DOHH2 (cell line): ENCODE measurements around the gene HCK.
A peak's percentile ranks its signal among the peaks of the same experiment; 100 is the strongest.

Experiments
- H3F3A ChIP-seq: fragments of 200-600 bp; sonication (generic), shearing (Covaris generic); 2 replicates; pipeline ENCODE4 v1.6.0; 2016; ENCODE audit warnings: antibody characterized with exemption, mild to moderate bottlenecking; ENCODE audit not compliant: control insufficient read depth, insufficient read depth
- H3K27ac ChIP-seq: fragments of 200-600 bp; sonication (generic); 2 replicates; pipeline ENCODE4 v1.5.1; 2014; ENCODE audit warnings: low read depth, mild to moderate bottlenecking, low read length, moderate library complexity
- H3K27me3 ChIP-seq: fragments of 200-600 bp; sonication (generic); 2 replicates; pipeline ENCODE4 v1.6.1; 2014; ENCODE audit warnings: mild to moderate bottlenecking, low read length, mixed read lengths; ENCODE audit not compliant: control insufficient read depth
- H3K36me3 ChIP-seq: fragments of 200-600 bp; sonication (generic); 2 replicates; pipeline ENCODE4 v1.6.1; 2014; ENCODE audit warnings: mild to moderate bottlenecking, low read length, moderate library complexity, mixed read lengths; ENCODE audit not compliant: control insufficient read depth
- H3K4me1 ChIP-seq: fragments of 200-600 bp; sonication (generic); 2 replicates; pipeline ENCODE4 v1.6.1; 2014; ENCODE audit warnings: mild to moderate bottlenecking, low read length, mixed read lengths; ENCODE audit not compliant: control insufficient read depth
- H3K4me2 ChIP-seq: fragments of 200-600 bp; sonication (generic); 2 replicates; pipeline ENCODE4 v1.6.0; 2014; ENCODE audit warnings: mild to moderate bottlenecking, low read length, moderate library complexity
- H3K4me3 ChIP-seq: fragments of 200-600 bp; sonication (generic); 2 replicates; pipeline ENCODE4 v1.5.1; 2014; ENCODE audit warnings: mild to moderate bottlenecking, low read length, mixed read lengths
- H3K79me2 ChIP-seq: fragments of 200-600 bp; sonication (generic); 2 replicates; pipeline ENCODE4 v1.6.1; 2014; ENCODE audit warnings: mild to moderate bottlenecking, low read length, mixed read lengths; ENCODE audit not compliant: control insufficient read depth
- H3K9me2 ChIP-seq: fragments of 200-600 bp; sonication (generic); replicated peaks from 2 replicates; pipeline ENCODE4 v1.6.1; 2014; ENCODE audit warnings: mild to moderate bottlenecking, low read length, mixed read lengths; ENCODE audit not compliant: control insufficient read depth
- H3K9me3 ChIP-seq: fragments of 200-600 bp; sonication (generic); 2 replicates; pipeline ENCODE4 v1.6.1; 2014; ENCODE audit warnings: antibody characterized with exemption, low read length, mixed read lengths; ENCODE audit not compliant: control insufficient read depth, insufficient read depth
- H4K20me1 ChIP-seq: fragments of 200-600 bp; sonication (generic); 2 replicates; pipeline ENCODE4 v1.6.0; 2014; ENCODE audit warnings: low read depth, mild to moderate bottlenecking, antibody characterized with exemption, low read length, moderate library complexity; ENCODE audit not compliant: control insufficient read depth, insufficient read depth
- CTCF ChIP-seq: fragments of 200-600 bp; sonication (generic); IDR thresholded peaks from one replicate; pipeline ENCODE4 v1.5.1; 2014; ENCODE audit warnings: antibody characterized with exemption, mild to moderate bottlenecking, low read depth, low read length; ENCODE audit not compliant: poor library complexity, severe bottlenecking
- EZH2phosphoT487 ChIP-seq: fragments of 200-600 bp; sonication (generic); IDR thresholded peaks from 2 replicates; pipeline ENCODE4 v1.6.1; 2017; ENCODE audit warnings: borderline replicate concordance, mild to moderate bottlenecking, antibody characterized with exemption, low read length, moderate library complexity, mixed read lengths

Gene HCK

GRCh38 chr20:32056708-32057483 is 4.9 kb downstream of the HCK start:
- Histone ChIP-seq H3K9me3 (no peaks in the 10 kb centered on the region), H3K27me3 (peaks cover 9% of the 10 kb centered on the region), H3K79me2 (no peaks in the 10 kb centered on the region), H3F3A (0 out of 2 replicates have a peak, but pooled peaks cover 2% of the 10 kb centered on the region), H3K36me3 (no peaks in the 10 kb centered on the region), H3K9me2 (no peaks in the 10 kb centered on the region), H3K27ac (no peak overlapping the region), H3K4me1 (peaks cover 37% of the 10 kb centered on the region), H3K4me3 (no peak overlapping the region), H4K20me1 (no peaks in the 10 kb centered on the region), H3K4me2 (peak overlapping the region; percentile 45)
- TF ChIP-seq EZH2phosphoT487 (no peak), CTCF (no peak)

DNA sequence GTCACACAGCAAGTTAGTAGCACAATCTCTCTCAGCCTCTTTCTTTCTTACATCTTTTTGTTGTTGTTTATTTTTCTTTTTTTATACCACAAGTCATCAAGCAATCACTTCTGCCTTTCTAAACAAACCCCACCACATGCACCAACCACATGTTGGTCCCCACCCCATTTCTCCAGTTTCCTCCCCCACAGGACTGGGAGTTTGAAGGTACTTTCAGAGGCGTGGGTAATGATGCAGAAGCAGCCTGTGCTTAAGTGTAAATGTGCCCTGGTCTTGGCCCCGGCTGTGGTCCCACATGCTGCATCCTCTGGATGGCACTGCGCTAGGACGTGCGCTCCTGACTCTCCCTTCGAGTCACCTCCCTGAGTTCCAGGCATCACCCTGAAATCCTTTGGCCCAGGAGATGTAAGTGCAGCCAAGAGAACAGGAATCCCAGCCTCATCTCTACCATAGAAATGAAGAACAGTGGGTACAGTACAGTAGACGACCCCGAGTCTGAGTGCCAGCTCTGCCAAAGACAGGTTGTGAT is 5.7 kb downstream of the HCK start:
- no peak overlapping the region for H3K4me2 ChIP-seq
- TF ChIP-seq EZH2phosphoT487 (no peak), CTCF (no peak)
- H3K27ac ChIP-seq: no peak overlapping the region
- peaks cover 35% of the 10 kb centered on the region for H3K4me1 ChIP-seq
- H3K79me2 ChIP-seq: no peaks in the 10 kb centered on the region
- H3K4me3 ChIP-seq: no peak overlapping the region
- H3K9me2 ChIP-seq: no peaks in the 10 kb centered on the region
- no peaks in the 10 kb centered on the region for H3K9me3 ChIP-seq
- 0 out of 2 replicates have a peak, but pooled peaks cover 2% of the 10 kb centered on the region for H3F3A ChIP-seq
- no peaks in the 10 kb centered on the region for H3K36me3 ChIP-seq
- H4K20me1 ChIP-seq: no peaks in the 10 kb centered on the region
- H3K27me3 ChIP-seq: peaks cover 3% of the 10 kb centered on the region

DNA sequence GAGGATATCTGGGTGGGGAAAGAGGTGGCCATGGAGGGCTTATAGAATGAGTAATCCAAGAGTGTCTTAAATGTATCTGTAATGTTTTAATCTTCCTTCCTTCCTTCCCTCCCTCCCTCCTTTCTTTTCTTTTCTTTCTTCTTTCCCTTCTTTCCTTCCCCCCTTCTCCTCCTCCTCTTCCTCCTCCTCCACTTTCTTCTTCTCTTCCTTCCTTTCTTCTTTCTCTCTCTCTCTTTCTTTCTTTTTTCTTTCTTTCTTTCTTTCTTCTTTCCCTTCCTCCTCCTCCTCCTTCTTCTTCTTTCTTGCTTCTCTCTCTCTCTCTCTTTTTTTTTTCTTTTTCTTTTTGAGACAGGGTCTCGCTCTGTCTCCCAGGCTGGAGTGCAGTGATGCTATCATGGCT is 7.1 kb downstream of the HCK start:
- H3K4me1 ChIP-seq: peaks cover 39% of the 10 kb centered on the region
- no peaks in the 10 kb centered on the region for H3K9me2 ChIP-seq
- H3K27me3 ChIP-seq: peaks cover 3% of the 10 kb centered on the region; the same call in 1 of the 2 replicates
- no peaks in the 10 kb centered on the region for H3K79me2 ChIP-seq
- no peaks in the 10 kb centered on the region for H3K9me3 ChIP-seq
- no peak for TF ChIP-seq EZH2phosphoT487
- TF ChIP-seq CTCF: no peak
- H3K4me2 ChIP-seq: no peak overlapping the region
- H3F3A ChIP-seq: no peaks in the 10 kb centered on the region
- no peak overlapping the region for H3K4me3 ChIP-seq
- H3K36me3 ChIP-seq: no peaks in the 10 kb centered on the region
- H4K20me1 ChIP-seq: no peaks in the 10 kb centered on the region
- H3K27ac ChIP-seq: no peak overlapping the region
